Large intestine (tissue), 3 donors: ENCODE measurements around the gene TSPYL4. TPM values are rescaled to one million over a fixed set of nuclear protein-coding genes. Genes with fewer than 3 reads are reported as not detected.

Experiments
- DNase-seq, 2 donors: peaks; one replicate each; pipeline versions ENCODE4 v3.0.0 to v3.0.0-alpha.2; 2013
- H3K27ac ChIP-seq: one replicate; pipeline ENCODE4 v1.5.1; 2013; ENCODE audit warnings: low read length
- H3K27me3 ChIP-seq: 2 replicates; pipeline ENCODE4 v1.6.1; 2013; ENCODE audit warnings: low read length; ENCODE audit not compliant: control insufficient read depth, insufficient read depth
- H3K36me3 ChIP-seq: 2 replicates; pipeline ENCODE4 v1.6.1; 2013; ENCODE audit warnings: low read length; ENCODE audit not compliant: control insufficient read depth, insufficient read depth
- H3K4me1 ChIP-seq: one replicate; pipeline ENCODE4 v1.6.1; 2013; ENCODE audit warnings: low read length; ENCODE audit not compliant: control insufficient read depth, insufficient read depth
- H3K4me3 ChIP-seq: one replicate; pipeline ENCODE4 v1.5.1; 2013; ENCODE audit warnings: low read length
- H3K9me3 ChIP-seq: one replicate; pipeline ENCODE4 v1.6.1; 2013; ENCODE audit warnings: mild to moderate bottlenecking, low read depth, low read length, moderate library complexity; ENCODE audit not compliant: control insufficient read depth
- WGBS: methylation state at CpG from one replicate; pipeline ENCODE4 v1.1.5; 2013; ENCODE audit warnings: low lambda C conversion rate; ENCODE audit not compliant: insufficient coverage; 5-methylcytosine and 5-hydroxymethylcytosine counted together
- polyA plus RNA-seq: library from polyadenylated mRNA; unstranded; fragments of 120-200 nt; gene quantifications from one replicate; pipeline ENCODE4 v1.2.1, GENCODE V29; 2013

TSPYL4 gene
- polyA plus RNA-seq, 1 donor: 22.3 TPM

DNA sequence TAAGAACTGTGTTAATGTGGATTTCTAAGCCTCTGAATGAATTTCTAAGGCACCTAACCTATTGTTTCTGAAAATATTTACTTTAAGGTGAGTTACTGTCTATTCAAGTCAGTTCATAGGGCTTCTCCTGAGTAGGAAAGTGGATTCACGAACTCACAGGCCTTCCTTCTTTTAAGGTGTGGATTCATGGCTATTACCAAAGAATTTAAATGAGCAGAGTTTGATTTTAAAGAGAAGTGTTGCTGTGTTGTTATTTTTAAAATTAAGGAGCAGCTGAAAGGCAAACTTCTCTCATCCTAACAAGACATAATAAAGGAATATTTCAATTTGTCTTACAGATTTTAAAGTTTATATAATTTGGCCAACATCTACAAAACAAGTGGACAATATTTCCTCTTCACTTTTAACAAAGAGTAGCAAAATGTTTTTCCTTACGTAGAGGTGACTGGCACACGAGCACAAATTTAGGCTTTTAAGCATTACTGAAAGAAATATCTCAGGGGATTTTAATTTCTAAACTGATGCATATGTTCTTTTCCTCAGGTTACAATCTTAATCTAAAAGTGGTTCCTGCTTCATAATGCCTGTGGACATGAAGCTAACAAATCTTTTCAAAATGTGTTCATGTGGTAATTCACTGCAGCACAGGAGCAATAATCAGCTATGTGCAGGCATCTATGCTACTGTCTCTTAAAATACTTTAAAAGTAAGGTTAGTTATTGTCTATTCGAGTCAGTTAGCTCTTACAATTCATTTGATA, 602 bp upstream of the TSPYL4 start:
- Histone ChIP-seq H3K27me3 (no peaks in the 10 kb centered on the region), H3K4me1 (peaks cover 27% of the 10 kb centered on the region), H3K36me3 (no peaks in the 10 kb centered on the region), H3K4me3 (peak overlapping the region; percentile 92), H3K27ac (peak overlapping the region; percentile 69), H3K9me3 (no peaks in the 10 kb centered on the region)
- WGBS: no CpG with 5 or more reads among the region's 4 CpGs
- DNase-seq: peak in 1 of 2 donors; percentile 6

DNA sequence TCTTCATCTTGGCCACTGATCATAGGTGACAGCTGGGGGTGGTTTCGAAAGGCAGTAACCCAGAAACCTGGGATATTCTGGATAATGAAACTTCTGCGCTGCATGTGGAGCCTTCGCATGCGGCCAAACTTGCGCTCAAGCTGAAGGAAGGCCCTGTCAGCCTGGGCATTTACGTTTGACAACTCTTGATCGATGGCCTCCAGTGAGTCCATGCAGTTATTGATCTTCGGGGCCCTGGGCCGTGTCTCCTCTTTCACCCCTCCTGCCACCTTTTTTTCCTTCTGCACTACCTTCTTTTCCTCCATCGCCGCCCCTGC, 729 bp downstream of the TSPYL4 start:
- no peak for DNase-seq
- H3K27ac ChIP-seq: peak overlapping the region; percentile 69
- no peaks in the 10 kb centered on the region for H3K36me3 ChIP-seq
- peaks cover 27% of the 10 kb centered on the region for H3K4me1 ChIP-seq
- 3% methylated on average over 3 of the region's 11 CpGs for WGBS
- H3K4me3 ChIP-seq: peak overlapping the region; percentile 92
- no peaks in the 10 kb centered on the region for H3K27me3 ChIP-seq
- no peaks in the 10 kb centered on the region for H3K9me3 ChIP-seq

DNA sequence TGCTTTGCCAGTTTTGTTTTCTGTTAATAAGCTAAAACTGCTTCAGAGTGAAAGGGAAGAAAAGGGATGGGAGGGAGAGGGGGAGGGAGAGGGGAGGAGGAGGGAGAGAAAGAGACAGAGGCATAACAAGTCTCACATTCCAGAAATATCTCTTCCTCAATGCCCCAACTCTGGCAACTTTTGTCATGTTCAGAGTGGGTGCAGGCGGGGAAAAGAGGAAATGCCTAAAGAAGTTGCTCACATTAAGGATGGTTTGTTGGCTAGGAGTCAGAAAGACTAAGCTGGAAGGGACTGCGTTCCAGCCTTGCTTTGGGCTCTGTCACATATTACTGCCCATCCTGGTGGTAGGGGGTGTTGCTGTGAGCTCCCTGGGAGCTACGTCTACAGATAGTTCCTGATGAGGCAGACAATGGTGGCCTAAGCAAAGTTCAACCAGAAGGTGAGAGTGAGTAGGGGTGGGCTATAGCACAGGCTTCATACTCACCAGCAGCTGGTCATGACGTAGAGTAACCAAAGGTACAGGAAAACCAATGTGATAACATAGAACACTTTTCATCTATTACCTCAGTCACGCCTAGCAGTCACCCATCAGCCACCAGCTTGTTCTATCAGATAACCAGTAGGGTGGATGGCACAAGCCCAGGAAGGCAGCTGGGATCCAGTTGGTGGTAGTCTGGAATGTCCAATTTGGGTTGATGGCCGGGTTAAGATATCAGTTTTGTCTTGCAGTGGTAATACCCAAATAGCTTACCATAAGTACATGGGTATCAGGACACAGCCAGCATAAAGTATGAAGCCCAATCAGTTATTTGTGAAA, 2.1 kb downstream of the TSPYL4 start:
- H3K4me3 ChIP-seq: no peak overlapping the region

DNA sequence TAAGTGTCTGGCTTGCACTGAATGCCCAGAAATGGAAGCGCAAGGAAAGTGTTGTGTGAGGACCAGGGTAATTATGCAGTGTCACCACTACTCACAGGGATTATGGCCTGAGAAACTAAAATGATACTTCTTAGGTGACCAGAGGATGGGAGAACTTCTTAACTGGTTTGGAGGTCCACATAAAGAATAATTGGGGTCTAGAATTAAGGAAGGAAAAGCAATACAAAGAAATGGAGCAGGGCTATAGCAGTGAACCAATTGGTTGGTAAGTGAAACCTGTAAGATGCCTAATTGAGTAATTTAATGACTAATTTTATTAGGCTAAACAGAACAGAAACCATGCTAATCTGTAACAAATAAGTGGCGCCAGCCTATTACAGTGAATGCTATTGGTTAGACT, 5.3 kb downstream of the TSPYL4 start:
- Histone ChIP-seq H3K27ac (no peak overlapping the region), H3K4me3 (no peak overlapping the region), H3K36me3 (no peaks in the 10 kb centered on the region), H3K4me1 (peaks cover 15% of the 10 kb centered on the region), H3K9me3 (no peaks in the 10 kb centered on the region), H3K27me3 (no peaks in the 10 kb centered on the region)
- 83% methylated on average over 1 of the region's 2 CpGs for WGBS
- no peak for DNase-seq

More for the DNA sequence above, 2.1 kb downstream of the TSPYL4 start:
- DNase-seq: peak in 1 of 2 donors; percentile 13
- Histone ChIP-seq H3K9me3 (no peaks in the 10 kb centered on the region), H3K27ac (no peak overlapping the region), H3K4me1 (peaks cover 27% of the 10 kb centered on the region), H3K27me3 (no peaks in the 10 kb centered on the region), H3K36me3 (no peaks in the 10 kb centered on the region)
- no CpG with 5 or more reads among the region's 6 CpGs for WGBS

DNA sequence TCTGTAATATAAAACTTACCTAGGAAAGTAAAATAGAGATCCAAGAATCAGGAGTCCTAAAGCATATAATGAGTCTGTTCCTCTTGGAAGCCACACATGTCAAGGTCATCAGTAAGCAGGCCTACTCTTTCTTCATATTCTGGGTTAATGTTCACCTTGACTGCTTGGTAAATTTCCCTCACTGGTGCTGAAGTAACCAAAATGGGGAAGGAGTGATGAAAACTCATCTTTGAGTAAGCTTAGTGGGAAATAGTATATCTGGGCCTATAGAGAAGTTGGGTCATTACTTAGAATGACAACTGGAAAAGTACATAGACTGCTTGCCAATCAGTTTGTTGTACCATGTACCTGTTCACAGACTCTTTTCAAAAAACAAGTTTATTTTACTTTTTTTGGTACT, 6.6 kb downstream of the TSPYL4 start:
- Histone ChIP-seq H3K4me1 (peaks cover 9% of the 10 kb centered on the region), H3K27ac (no peak overlapping the region), H3K4me3 (no peak overlapping the region), H3K9me3 (no peaks in the 10 kb centered on the region), H3K36me3 (no peaks in the 10 kb centered on the region), H3K27me3 (no peaks in the 10 kb centered on the region)
- peak in 1 of 2 donors; percentile 6 for DNase-seq

DNA sequence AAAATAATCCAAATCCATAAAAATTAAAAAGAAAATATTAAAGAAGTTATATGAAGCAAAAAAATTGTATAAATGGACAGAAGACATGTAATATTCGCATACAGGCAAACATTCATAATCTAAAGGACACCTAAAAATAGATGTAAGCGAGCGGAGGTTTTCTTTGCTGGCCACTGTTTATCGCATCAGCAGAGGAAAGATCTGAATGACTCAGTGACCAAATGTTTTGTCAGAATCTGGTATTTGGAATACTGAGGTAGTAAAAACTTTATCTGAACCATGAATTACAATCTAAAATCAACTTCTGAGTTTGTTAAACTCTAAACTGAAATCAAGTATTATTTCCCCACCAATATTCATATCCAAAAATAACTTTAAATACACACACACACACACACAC, 7.8 kb downstream of the TSPYL4 start:
- Histone ChIP-seq H3K27ac (no peak overlapping the region), H3K36me3 (no peaks in the 10 kb centered on the region), H3K4me1 (peaks cover 5% of the 10 kb centered on the region), H3K27me3 (no peaks in the 10 kb centered on the region), H3K9me3 (no peaks in the 10 kb centered on the region), H3K4me3 (no peak overlapping the region)
- 100% methylated on average over 4 of the region's 4 CpGs for WGBS
- DNase-seq: no peak

DNA sequence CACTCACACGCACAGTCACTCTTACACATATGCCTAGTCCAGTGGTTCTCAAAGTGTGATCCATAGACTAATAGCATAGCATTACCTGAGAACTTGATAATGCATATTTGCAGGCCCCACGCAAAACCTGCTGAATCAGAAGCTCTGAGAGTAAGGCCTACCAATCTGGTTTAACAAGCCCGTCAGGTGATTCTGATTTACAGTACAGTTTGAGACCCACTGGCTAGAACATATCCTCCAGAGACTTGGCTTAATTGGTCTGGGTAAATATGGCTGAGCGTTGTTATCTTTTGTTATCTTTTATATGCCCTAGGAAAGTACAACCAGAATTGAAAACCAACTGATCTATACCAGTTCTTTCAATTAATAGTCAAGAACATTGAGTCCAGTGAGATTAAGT, 9.6 kb downstream of the TSPYL4 start:
- H3K36me3 ChIP-seq: peaks cover 2% of the 10 kb centered on the region
- H3K4me3 ChIP-seq: no peak overlapping the region
- no peaks in the 10 kb centered on the region for H3K27me3 ChIP-seq
- H3K27ac ChIP-seq: no peak overlapping the region
- WGBS: no CpG with 5 or more reads among the region's 4 CpGs
- peak in 1 of 2 donors; percentile 33 for DNase-seq
- H3K9me3 ChIP-seq: no peaks in the 10 kb centered on the region
- no peaks in the 10 kb centered on the region for H3K4me1 ChIP-seq

DNA sequence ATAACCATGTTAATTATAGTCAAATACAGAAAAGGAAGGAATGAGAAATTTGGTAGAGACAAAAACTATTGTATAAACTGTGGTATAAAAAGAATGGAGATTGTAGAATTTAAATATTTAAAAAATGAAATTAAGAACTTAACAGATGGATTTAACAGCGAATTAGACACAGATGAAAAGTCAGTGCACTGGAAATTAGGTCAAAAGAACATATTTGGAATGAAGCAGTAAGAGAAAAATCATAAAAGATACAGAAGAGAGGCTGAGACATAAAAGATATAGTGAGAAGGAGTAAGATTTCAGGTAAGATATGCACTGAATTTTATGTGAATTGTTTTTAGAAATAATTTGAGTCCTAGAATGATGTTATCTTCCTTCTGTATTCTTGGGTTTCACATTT, 14.0 kb downstream of the TSPYL4 start:
- no peak overlapping the region for H3K27ac ChIP-seq
- no peaks in the 10 kb centered on the region for H3K4me1 ChIP-seq
- WGBS: 100% methylated on average over 1 of the region's 1 CpG
- H3K4me3 ChIP-seq: no peak overlapping the region
- peaks cover 17% of the 10 kb centered on the region for H3K36me3 ChIP-seq
- H3K27me3 ChIP-seq: no peaks in the 10 kb centered on the region
- DNase-seq: no peak
- no peaks in the 10 kb centered on the region for H3K9me3 ChIP-seq

DNA sequence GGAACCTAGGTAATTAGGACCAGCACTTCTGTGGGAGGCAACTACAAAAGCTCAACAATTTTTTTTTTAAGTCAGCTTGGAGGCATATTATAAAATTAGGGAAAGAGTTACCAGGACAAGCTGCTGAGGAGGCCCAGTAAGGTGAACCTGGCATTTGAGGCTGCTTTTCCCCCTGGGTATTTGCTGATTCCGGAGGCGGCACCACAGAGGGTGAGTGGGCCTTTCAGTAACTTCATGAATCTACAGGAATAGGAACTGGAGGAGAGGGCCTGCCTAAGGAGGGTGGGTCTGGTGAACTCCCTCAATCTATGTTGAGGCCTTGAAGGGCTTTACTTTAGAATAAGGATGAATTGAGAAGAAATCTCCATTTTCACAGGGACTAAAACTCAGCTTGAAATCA, 14.6 kb downstream of the TSPYL4 start:
- WGBS: no CpG with 5 or more reads among the region's 2 CpGs
- no peaks in the 10 kb centered on the region for H3K9me3 ChIP-seq
- H3K36me3 ChIP-seq: peaks cover 17% of the 10 kb centered on the region
- H3K27ac ChIP-seq: no peak overlapping the region
- DNase-seq: no peak
- no peaks in the 10 kb centered on the region for H3K27me3 ChIP-seq
- H3K4me1 ChIP-seq: no peaks in the 10 kb centered on the region
- no peak overlapping the region for H3K4me3 ChIP-seq

DNA sequence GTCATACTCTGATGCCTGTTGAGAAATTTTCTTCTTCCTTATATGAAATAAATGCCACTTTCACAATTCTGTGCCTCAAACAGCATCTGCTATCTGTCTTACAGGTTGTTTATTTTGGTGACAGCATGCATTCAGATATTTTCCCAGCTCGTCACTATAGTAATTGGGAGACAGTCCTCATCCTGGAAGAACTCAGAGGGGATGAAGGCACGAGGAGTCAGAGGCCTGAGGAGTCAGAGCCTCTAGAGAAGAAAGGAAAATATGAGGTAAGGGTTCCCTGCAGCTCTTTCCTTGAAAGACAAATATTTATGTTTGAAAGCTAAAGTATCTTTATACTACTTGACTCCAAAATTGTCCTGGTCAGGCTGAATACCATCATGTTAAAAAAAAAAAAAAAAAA, 15.8 kb downstream of the TSPYL4 start:
- H3K4me3 ChIP-seq: no peak overlapping the region
- H3K4me1 ChIP-seq: no peaks in the 10 kb centered on the region
- H3K36me3 ChIP-seq: peaks cover 17% of the 10 kb centered on the region
- no peak for DNase-seq
- H3K9me3 ChIP-seq: no peaks in the 10 kb centered on the region
- no peak overlapping the region for H3K27ac ChIP-seq
- no peaks in the 10 kb centered on the region for H3K27me3 ChIP-seq
- WGBS: 40% methylated on average over 1 of the region's 2 CpGs
